H1 (cell line): ENCODE results near the gene ADIPOQ. TPM values are rescaled to one million over a fixed set of nuclear protein-coding genes. Genes with fewer than 3 reads are reported as not detected.

Source experiments
- CTCF ChIA-PET: fragments of 300-600 bp; sonication (Branson Sonifier 250); formaldehyde crosslinking; loops from one replicate; lab custom pipeline; 2021; ENCODE audit not compliant: partially characterized antibody; lab: Charles Lee
- POLR2A ChIA-PET: fragments of 300-600 bp; sonication (Branson Sonifier 250); formaldehyde crosslinking; loops from one replicate; lab custom pipeline; 2021; ENCODE audit warnings: inconsistent platforms; ENCODE audit not compliant: partially characterized antibody; lab: Charles Lee
- DNase-seq, 2 experiments: peaks; one replicate each; pipeline versions ENCODE4 v3.0.0 to v3.0.0-alpha.2; 2010 to 2022; ENCODE audit warnings: low spot score in 2 of 2, low read depth in 1 of 2, mixed read lengths in 1 of 2
- FAIRE-seq: peaks from 2 replicates; lab custom pipeline; 2011; peaks lifted over from hg19 to GRCh38; lab: Jason Lieb, UNC
- H2AFZ ChIP-seq: 2 replicates; pipeline ENCODE4 v1.8.1; 2012; ENCODE audit warnings: low read length, inconsistent platforms
- H2AK5ac ChIP-seq: 2 replicates; pipeline ENCODE4 v1.6.1; 2013; ENCODE audit warnings: low read depth, low read length
- H2BK120ac ChIP-seq: replicated peaks from 2 replicates; pipeline ENCODE3; 2013; ENCODE audit warnings: low read depth, low read length, inconsistent platforms
- H2BK12ac ChIP-seq: 2 replicates; pipeline ENCODE4 v1.6.1; 2013; ENCODE audit warnings: low read depth, low read length
- H2BK15ac ChIP-seq: 2 replicates; pipeline ENCODE4 v1.6.1; 2013; ENCODE audit warnings: low read length
- H2BK20ac ChIP-seq: 2 replicates; pipeline ENCODE4 v1.6.1; 2013; ENCODE audit warnings: low read length
- H2BK5ac ChIP-seq: 2 replicates; pipeline ENCODE4 v1.6.1; 2013; ENCODE audit warnings: low read depth, low read length
- H3K14ac ChIP-seq: 2 replicates; pipeline ENCODE4 v1.6.1; 2013; ENCODE audit warnings: inconsistent platforms; ENCODE audit not compliant: insufficient read length
- H3K18ac ChIP-seq: 2 replicates; pipeline ENCODE4 v1.6.1; 2013; ENCODE audit warnings: low read length; ENCODE audit errors: extremely low read depth
- H3K23ac ChIP-seq: 2 replicates; pipeline ENCODE4 v1.6.1; 2013; ENCODE audit warnings: inconsistent platforms; ENCODE audit not compliant: insufficient read length
- H3K23me2 ChIP-seq: 2 replicates; pipeline ENCODE4 v1.6.1; 2013; ENCODE audit warnings: low read depth, low read length
- H3K27ac ChIP-seq: 2 replicates; pipeline ENCODE4 v1.6.1; 2011; ENCODE audit warnings: low read depth, low read length, inconsistent platforms
- H3K27me3 ChIP-seq, 4 experiments: replicated peaks in 1 of 4; 1 replicate in 1 of 4; 2 replicates in 3 of 4; pipeline versions ENCODE4 v1.6.1 to v1.8.1; 2011 to 2013; ENCODE audit warnings: low read length in 3 of 4, mild to moderate bottlenecking in 3 of 4, inconsistent platforms in 2 of 4, mixed read lengths in 2 of 4, moderate library complexity in 1 of 4; ENCODE audit not compliant: control insufficient read depth in 3 of 4, insufficient read depth in 3 of 4; ENCODE audit errors: extremely low read depth in 1 of 4
- H3K36me3 ChIP-seq, 4 experiments: 2 replicates each; pipeline versions ENCODE4 v1.6.1 to v1.8.1; 2011 to 2013; ENCODE audit warnings: mild to moderate bottlenecking in 4 of 4, low read length in 3 of 4, moderate library complexity in 2 of 4, control low read depth in 1 of 4, inconsistent platforms in 1 of 4; ENCODE audit not compliant: insufficient read depth in 4 of 4, control insufficient read depth in 2 of 4
- H3K4ac ChIP-seq: replicated peaks from 2 replicates; pipeline ENCODE3; 2013; ENCODE audit warnings: low read length, low read depth, mixed read lengths, inconsistent platforms; ENCODE audit not compliant: insufficient read length
- H3K4me1 ChIP-seq, 4 experiments: replicated peaks in 1 of 4; 1 replicate in 1 of 4; 2 replicates in 3 of 4; pipeline versions ENCODE4 v1.6.1 to v1.8.1; 2011 to 2013; ENCODE audit warnings: low read length in 3 of 4, inconsistent platforms in 2 of 4, mixed read lengths in 1 of 4; ENCODE audit not compliant: insufficient read depth in 4 of 4, control insufficient read depth in 3 of 4
- H3K4me2 ChIP-seq, 2 experiments: 2 replicates each; pipeline versions ENCODE4 v1.6.1 to v1.8.1; 2011 to 2013; ENCODE audit warnings: low read depth in 2 of 2, low read length in 2 of 2, control low read depth in 1 of 2, inconsistent platforms in 1 of 2, mild to moderate bottlenecking in 1 of 2; ENCODE audit not compliant: insufficient read depth in 1 of 2
- H3K4me3 ChIP-seq, 4 experiments: fragments of 200-600, 300-600 bp in 1 of 4; sonication (generic), shearing (Covaris generic), sonication (Bioruptor Twin) in 1 of 4; 2 replicates each; pipeline versions ENCODE4 v1.5.1 to v1.8.1; 2011 to 2016; ENCODE audit warnings: low read length in 4 of 4, low read depth in 3 of 4, control low read depth in 2 of 4, inconsistent platforms in 2 of 4, mild to moderate bottlenecking in 2 of 4, mixed read lengths in 1 of 4, moderate library complexity in 1 of 4; ENCODE audit not compliant: insufficient read depth in 2 of 4; ENCODE audit errors: extremely low read depth in 1 of 4
- H3K56ac ChIP-seq: replicated peaks from 2 replicates; pipeline ENCODE3; 2013; ENCODE audit warnings: low read depth, mild to moderate bottlenecking, mixed read lengths, low read length, inconsistent platforms; ENCODE audit not compliant: insufficient read length
- H3K79me1 ChIP-seq: 2 replicates; pipeline ENCODE4 v1.6.1; 2013; ENCODE audit warnings: low read depth, low read length, control low read depth
- H3K79me2 ChIP-seq, 2 experiments: 2 replicates each; pipeline versions ENCODE4 v1.6.1 to v1.8.1; 2012 to 2013; ENCODE audit warnings: low read length in 2 of 2, mild to moderate bottlenecking in 2 of 2, inconsistent platforms in 1 of 2; ENCODE audit not compliant: insufficient read depth in 2 of 2, control insufficient read depth in 1 of 2
- H3K9ac ChIP-seq, 4 experiments: replicated peaks in 1 of 4; 1 replicate in 1 of 4; 2 replicates in 3 of 4; pipeline versions ENCODE4 v1.6.1 to v1.8.1; 2011 to 2013; ENCODE audit warnings: low read depth in 3 of 4, low read length in 3 of 4, control low read depth in 2 of 4, mild to moderate bottlenecking in 2 of 4, moderate library complexity in 2 of 4, inconsistent platforms in 1 of 4; ENCODE audit errors: extremely low read depth in 1 of 4
- H3K9me3 ChIP-seq, 2 experiments: 2 replicates each; pipeline versions ENCODE4 v1.6.1 to v1.8.1; 2012 to 2013; ENCODE audit warnings: mild to moderate bottlenecking in 2 of 2, moderate library complexity in 2 of 2, control low read depth in 1 of 2, inconsistent platforms in 1 of 2, low read depth in 1 of 2, low read length in 1 of 2, mixed read lengths in 1 of 2; ENCODE audit not compliant: insufficient read depth in 2 of 2
- H4K20me1 ChIP-seq, 2 experiments: replicated peaks in 1 of 2; 2 replicates each; pipeline versions ENCODE3 to v1.8.1; 2011 to 2013; ENCODE audit warnings: inconsistent platforms in 2 of 2, low read length in 2 of 2, mild to moderate bottlenecking in 1 of 2; ENCODE audit not compliant: insufficient read depth in 2 of 2, control insufficient read depth in 1 of 2
- H4K5ac ChIP-seq: 2 replicates; pipeline ENCODE4 v1.6.1; 2013; ENCODE audit warnings: low read length, low read depth, mixed read lengths, inconsistent platforms; ENCODE audit not compliant: insufficient read length
- H4K8ac ChIP-seq: 2 replicates; pipeline ENCODE4 v1.8.0; 2013; ENCODE audit warnings: mild to moderate bottlenecking, moderate library complexity, low read length, inconsistent platforms; ENCODE audit not compliant: insufficient read depth; ENCODE audit errors: extremely low read depth
- H4K91ac ChIP-seq: replicated peaks from 2 replicates; pipeline ENCODE3; 2013; ENCODE audit warnings: low read length, mixed read lengths, inconsistent platforms; ENCODE audit not compliant: insufficient read length
- BACH1 ChIP-seq: IDR thresholded peaks from 2 replicates; pipeline ENCODE4 v1.6.1; 2012; ENCODE audit warnings: low read length, improper control_type of control experiment
- CHD1 ChIP-seq: IDR thresholded peaks from 2 replicates; pipeline ENCODE4 v1.6.1; 2012; ENCODE audit warnings: low read depth, low read length, improper control_type of control experiment
- EP300 ChIP-seq, 2 experiments: IDR thresholded peaks; 1 replicate in 1 of 2; 2 replicates in 1 of 2; pipeline ENCODE4 v1.6.1; 2011 to 2012; ENCODE audit warnings: low read depth in 2 of 2, low read length in 2 of 2, mild to moderate bottlenecking in 2 of 2, borderline replicate concordance in 1 of 2, inconsistent platforms in 1 of 2, moderate library complexity in 1 of 2
- GABPA ChIP-seq: IDR thresholded peaks from 2 replicates; pipeline ENCODE4 v1.6.1; 2011; ENCODE audit warnings: mild to moderate bottlenecking, low read length, moderate library complexity, borderline replicate concordance; ENCODE audit not compliant: insufficient read depth
- HDAC6 ChIP-seq: IDR thresholded peaks from one replicate; pipeline ENCODE4 v1.7.1; 2012; ENCODE audit warnings: low read depth, mild to moderate bottlenecking, inconsistent platforms, low read length, moderate library complexity
- MAX ChIP-seq: IDR thresholded peaks from 2 replicates; pipeline ENCODE4 v1.6.1; 2012; ENCODE audit warnings: inconsistent platforms
- RBBP5 ChIP-seq: IDR thresholded peaks from 2 replicates; pipeline ENCODE4 v1.7.1; 2012; ENCODE audit warnings: low read depth, mild to moderate bottlenecking, inconsistent platforms, low read length, moderate library complexity, borderline replicate concordance
- SIN3A ChIP-seq, 2 experiments: IDR thresholded peaks in 1 of 2; conservative IDR thresholded peaks in 1 of 2; 2 replicates each; pipeline ENCODE4 v1.6.1; 2011 to 2012; ENCODE audit warnings: low read length in 2 of 2, improper control_type of control experiment in 1 of 2, low read depth in 1 of 2, mild to moderate bottlenecking in 1 of 2
- SIRT6 ChIP-seq: IDR thresholded peaks from one replicate; pipeline ENCODE4 v1.7.1; 2012; ENCODE audit warnings: low read length, inconsistent platforms
- SIX5 ChIP-seq: IDR thresholded peaks from 2 replicates; pipeline ENCODE4 v1.6.1; 2011; ENCODE audit warnings: mild to moderate bottlenecking, low read depth, low read length
- SP2 ChIP-seq: IDR thresholded peaks from 2 replicates; pipeline ENCODE4 v1.6.1; 2012; ENCODE audit warnings: mild to moderate bottlenecking, low read length, inconsistent platforms
- SUZ12 ChIP-seq: fragments of 200-600 bp; sonication (generic); IDR thresholded peaks from 2 replicates; pipeline ENCODE4 v1.6.1; 2012; ENCODE audit warnings: mild to moderate bottlenecking, inconsistent platforms, low read length, moderate library complexity, mixed read lengths
- YY1 ChIP-seq: IDR thresholded peaks from 2 replicates; pipeline ENCODE4 v1.6.1; 2011; ENCODE audit warnings: low read depth, mild to moderate bottlenecking, low read length
- WGBS, 2 experiments: shearing (Covaris generic) in 1 of 2; methylation state at CpG; one replicate each; pipeline versions ENCODE4 v1.1.6 to v1.1.7; 2013 to 2015; ENCODE audit warnings: low lambda C conversion rate in 2 of 2, mixed read lengths in 2 of 2, inconsistent platforms in 1 of 2, low coverage in 1 of 2, missing lambda C conversion rate in 1 of 2; ENCODE audit not compliant: insufficient replicate concordance in 2 of 2, insufficient coverage in 1 of 2, insufficient read length in 1 of 2; ENCODE audit errors: extremely low coverage in 1 of 2, missing lambda C conversion rate in 1 of 2; 5-methylcytosine and 5-hydroxymethylcytosine counted together
- polyA plus RNA-seq, 7 experiments: library from polyadenylated mRNA; depleted of rRNA in 3 of 7; stranded (reverse) in 5 of 7; unstranded in 2 of 7; fragments of >200 nt in 5 of 7; fragments of 200-250 nt in 2 of 7; gene quantifications; 1 replicate in 5 of 7; 2 replicates in 1 of 7; 4 replicates in 1 of 7; pipeline versions ENCODE4 v1.2.1 to v1.2.3, GENCODE V29; 2011 to 2013; ENCODE audit warnings: missing spikeins in 2 of 7, mixed read lengths in 2 of 7
- total RNA-seq: library from RNA; stranded (reverse); fragmentation: NEBNext Ultra II Directional; extraction: Animal tissue kit (Norgen Biotek cat#: 25700); gene quantifications from 2 replicates; pipeline ENCODE4 v1.2.1, GENCODE V29; 2021

Gene ADIPOQ
- total and polyA plus RNA-seq, 2 of the 8 experiments (the other 6 are each of a cell fraction or from before 2014, with no cell fraction given): not detected

GRCh38 chr3:186901135-186901734 lies 58.7 kb downstream of the ADIPOQ start:
- Histone ChIP-seq H3K56ac (no peak overlapping the region), H3K4me2 (no peak overlapping the region), H2AFZ (no peak overlapping the region), H2BK5ac (no peak overlapping the region), H2BK12ac (no peak overlapping the region), H3K79me2 (no peaks in the 10 kb centered on the region), H2BK15ac (no peak overlapping the region), H4K5ac (no peak overlapping the region), H2BK20ac (no peak overlapping the region), H4K20me1 (no peaks in the 10 kb centered on the region), H3K23ac (no peak overlapping the region), H4K91ac (no peak overlapping the region), H3K18ac (no peak overlapping the region; the same call in 1 of the 2 replicates), H3K4ac (no peak overlapping the region), H3K27ac (no peak overlapping the region), H3K23me2 (no peaks in the 10 kb centered on the region), H3K14ac (no peak overlapping the region), H3K9ac (no peak overlapping the region), H3K79me1 (no peaks in the 10 kb centered on the region), H4K8ac (no peak overlapping the region), H3K4me1 (peaks cover 2 to 8% (median 4%) of the 10 kb centered on the region in 4 experiments; a peak in 6 of 7 replicates), H2AK5ac (no peak overlapping the region), H3K9me3 (no peaks in the 10 kb centered on the region), H2BK120ac (no peak overlapping the region), H3K27me3 (no peaks in the 10 kb centered on the region), H3K4me3 (no peak overlapping the region), H3K36me3 (no peaks in the 10 kb centered on the region)
- POLR2A ChIA-PET: interaction anchor here (2.3 kb wide), 1 partner anchor 30 kb away, joined by 4 read pairs; no protein-coding TSS in a partner anchor
- WGBS, 2 experiments: 94% methylated on average over 1 of the region's 1 CpG; no CpG with 5 or more reads in 1 of the 2 experiments
- DNase-seq (no peak), FAIRE-seq (no peak)
- TF ChIP-seq BACH1 (no peak), MAX (no peak), SUZ12 (no peak), GABPA (no peak), HDAC6 (no peak), SIN3A (conservative IDR thresholded peaks at IDR 0.05 in 1 of 2, IDR thresholded peaks at IDR 0.05 in 1 of 2; ENCODE audit: low read depth in 1 of 2, low read length in 2 of 2) (no peak), SP2 (no peak), SIX5 (no peak), EP300 (IDR thresholded peaks at IDR 0.05; ENCODE audit: borderline replicate concordance in 1 of 2, low read depth in 2 of 2, low read length in 2 of 2) (no peak), YY1 (no peak), RBBP5 (no peak), CHD1 (no peak), SIRT6 (no peak)
- CTCF ChIA-PET: interaction anchor here (0.6 kb wide), 2 partner anchors 28 to 111 kb away, joined by 3 read pairs; no protein-coding TSS in a partner anchor
